Head of caudate nucleus (tissue), 42 donors: Measurements from ENCODE around the gene NLK.
"Not testable (repeated sequence)": the region's sequence is repeated elsewhere in the genome, so short reads cannot be mapped to it uniquely, and the experiment has no call there.

Experiments used
- DNase-seq, 42 donors: peaks; one replicate each; pipeline versions ENCODE4 v3.0.0 to v3.0.0-alpha.2; 2020 to 2021; ENCODE audit warnings: mixed read lengths in 7 of 42
- intact Hi-C: fragments of 100-400 bp; cut with DNase I; formaldehyde crosslinking; loops from one replicate; pipeline ENCODE4 v1.15.0; 2022

The NLK gene

GRCh38 chr17:28211811-28212210 is 169.3 kb downstream of the NLK start:
- intact Hi-C loops = no loop called here
- peak; percentile 43 to 93 (median 76) for DNase-seq

GRCh38 chr17:28213578-28213977 is 171.1 kb downstream of the NLK start:
- intact Hi-C loops, DNase-seq: not testable (repeated sequence)

DNA sequence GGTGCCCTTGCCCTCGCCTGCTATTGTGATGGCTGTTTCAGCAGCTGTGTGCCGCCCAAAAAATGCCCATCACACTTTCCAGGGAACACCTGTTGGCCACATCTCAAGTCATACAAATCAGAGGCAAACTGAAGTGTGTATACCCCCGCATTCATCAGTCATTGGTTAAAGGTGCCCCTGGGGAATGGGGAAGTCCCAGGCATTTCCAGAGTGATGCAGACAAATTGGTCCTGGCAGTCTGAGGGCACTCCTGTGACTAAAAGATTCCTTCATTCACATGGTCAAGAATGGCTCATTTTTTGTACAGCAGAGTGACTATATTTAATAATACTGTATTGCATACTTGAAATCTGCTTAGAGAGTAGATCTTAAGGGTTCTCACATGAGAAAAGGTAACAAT is 173.6 kb downstream of the NLK start:
- intact Hi-C loops = no loop called here

GRCh38 chr17:28216528-28216927 is 174.1 kb downstream of the NLK start:
- DNase-seq = no peak
- intact Hi-C loops = no loop called here

More for the DNA sequence above, 173.6 kb downstream of the NLK start:
- DNase-seq = no peak

- no peak for DNase-seq
- intact Hi-C loops = no loop called here
These were observed 177.3 kb downstream of the NLK start for GRCh38 chr17:28219771-28220170.

GRCh38 chr17:28221751-28222414 is 179.4 kb downstream of the NLK start:
- intact Hi-C loops = no loop called here

GRCh38 chr17:28225271-28225670 is 182.8 kb downstream of the NLK start:
- intact Hi-C loops = no loop called here
- DNase-seq = peak in 1 of 42 donors; percentile 1

More at GRCh38 chr17:28221751-28222414, 179.4 kb downstream of the NLK start:
- no peak for DNase-seq

DNA sequence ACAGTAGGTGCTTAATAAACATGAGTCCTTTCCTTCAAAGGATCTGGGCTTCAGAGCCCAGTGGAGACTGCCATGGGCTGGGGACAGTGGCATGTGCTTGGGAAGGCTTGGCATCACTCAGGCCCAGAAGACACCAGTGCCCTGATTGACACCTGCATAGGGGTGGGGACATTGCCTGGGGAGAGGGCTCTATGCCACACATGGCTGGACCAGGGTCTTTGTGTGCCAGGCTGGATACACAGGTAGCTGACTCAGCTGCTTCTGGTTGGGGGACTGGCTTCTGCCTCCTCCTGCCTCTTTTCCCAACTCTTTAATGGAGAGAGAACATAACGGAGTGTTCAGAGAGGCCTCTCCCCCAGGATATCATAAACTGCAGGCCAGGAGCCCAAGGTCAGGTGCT is 183.4 kb downstream of the NLK start:
- DNase-seq = peak in 1 of 42 donors; percentile 1
- intact Hi-C loops = no loop called here

DNA sequence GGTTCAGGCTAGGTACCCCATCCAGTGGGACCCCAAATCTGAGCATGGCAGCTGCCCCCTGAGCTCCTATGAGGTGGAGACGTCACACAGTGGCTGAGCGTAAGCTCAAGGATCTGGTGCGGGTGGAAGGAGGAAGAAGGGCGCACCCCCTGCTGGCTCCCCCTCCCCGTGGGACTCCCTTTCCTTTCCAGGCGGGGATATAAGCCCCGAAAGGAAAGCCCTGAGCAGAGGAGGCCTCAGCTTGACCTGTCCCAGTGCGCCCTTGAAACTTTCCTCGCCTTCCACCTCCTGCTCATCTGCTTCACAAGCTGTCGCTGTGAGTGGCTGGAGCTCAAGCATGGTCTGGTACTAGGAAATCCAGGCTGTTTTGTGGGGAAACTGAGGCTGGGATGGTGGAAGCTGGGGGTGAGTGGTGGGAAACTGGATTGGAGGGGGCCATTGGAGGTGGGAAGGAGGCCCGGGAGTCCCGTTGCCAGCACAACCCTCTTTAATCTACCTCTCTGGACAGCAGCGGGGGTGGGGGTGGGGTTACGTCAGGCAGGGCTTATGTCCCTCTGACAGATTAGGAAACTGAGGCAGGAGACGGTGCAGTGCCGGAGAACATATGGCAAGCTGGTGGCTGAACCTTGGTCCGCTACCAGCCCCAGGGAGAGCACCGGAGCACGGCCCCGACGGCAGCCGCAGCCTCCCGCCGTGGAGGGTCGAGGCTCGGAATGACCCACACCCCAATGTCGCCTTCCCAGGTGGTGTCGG is 184.3 kb downstream of the NLK start:
- peak in 1 of 42 donors; percentile 8 for DNase-seq
- intact Hi-C loops = no loop called here

DNA sequence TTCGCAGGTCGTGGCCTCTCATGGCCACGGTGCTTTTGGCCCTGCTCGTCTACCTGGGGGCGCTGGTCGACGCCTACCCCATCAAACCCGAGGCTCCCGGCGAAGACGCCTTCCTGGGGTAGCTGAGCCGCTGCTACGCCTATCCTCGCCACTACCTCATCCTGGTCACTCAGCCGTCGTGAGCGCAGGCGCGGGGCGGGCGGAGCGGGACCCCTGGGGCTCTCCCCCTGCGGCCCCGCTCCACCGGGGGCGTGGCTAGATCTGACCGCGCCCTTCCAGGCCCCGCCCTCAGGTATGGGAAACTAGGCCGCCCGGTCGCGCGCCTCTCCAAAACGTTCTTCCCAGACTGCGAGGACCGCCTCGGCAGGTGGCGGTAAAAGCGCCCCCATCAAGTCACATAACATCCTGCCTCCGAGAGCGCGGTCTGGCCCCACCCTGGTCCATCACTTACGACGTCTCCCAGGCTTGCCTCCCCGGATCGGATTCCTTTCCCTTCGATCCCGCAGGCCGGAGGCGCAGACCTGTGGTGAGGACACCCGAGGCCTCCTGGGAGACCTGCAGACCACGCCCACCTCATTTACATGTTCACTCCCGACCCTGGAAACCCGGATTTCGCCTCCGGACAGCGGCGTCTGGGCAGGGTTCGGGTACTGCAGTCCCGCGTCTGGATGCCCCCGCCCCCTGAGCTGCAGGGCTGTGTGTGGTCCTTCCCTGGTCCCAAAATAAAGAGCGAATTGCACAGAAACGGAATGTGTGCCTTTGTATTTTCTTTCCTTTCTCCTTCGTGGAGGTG is 185.0 kb downstream of the NLK start:
- intact Hi-C loops = no loop called here
- peak; percentile 13 to 82 (median 54) for DNase-seq

DNA sequence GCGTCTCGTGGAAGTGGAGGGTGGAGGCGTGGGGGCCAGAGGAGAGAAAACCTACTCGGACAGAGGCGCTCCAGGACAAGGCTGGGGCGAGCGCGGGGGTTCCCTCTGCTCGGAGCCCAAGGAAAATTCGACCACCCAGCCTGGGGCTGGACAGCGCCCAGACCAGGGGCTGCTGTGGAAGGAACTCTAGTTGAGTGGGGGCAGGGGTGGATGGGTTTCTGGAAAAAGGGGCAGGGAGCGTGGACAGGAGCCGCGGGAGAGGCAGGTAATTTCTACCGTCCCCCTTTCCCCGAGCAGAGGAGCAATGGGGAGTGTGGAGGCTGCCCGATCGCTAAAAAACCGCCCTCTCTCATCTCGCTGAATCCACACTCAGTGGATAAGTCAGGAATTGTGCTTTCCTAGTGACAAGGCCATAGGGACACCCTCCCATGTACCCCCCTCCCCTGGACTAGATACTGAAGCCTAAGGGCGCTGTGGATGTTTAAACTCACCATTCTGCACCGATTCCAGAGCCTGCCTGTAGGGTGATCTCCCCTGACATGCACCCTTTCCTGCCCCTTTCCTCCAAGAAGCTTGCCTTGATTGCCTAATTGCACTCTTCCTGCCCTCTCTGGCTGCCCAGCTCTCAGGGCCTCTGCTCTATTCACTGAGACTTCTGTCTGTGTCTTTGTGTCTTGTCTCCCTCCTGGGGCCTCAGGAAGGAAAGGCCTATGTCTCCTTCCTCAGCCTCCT is 185.8 kb downstream of the NLK start:
- intact Hi-C loops = no loop called here
- DNase-seq = peak in 2 of 42 donors; percentile 10 to 33

DNA sequence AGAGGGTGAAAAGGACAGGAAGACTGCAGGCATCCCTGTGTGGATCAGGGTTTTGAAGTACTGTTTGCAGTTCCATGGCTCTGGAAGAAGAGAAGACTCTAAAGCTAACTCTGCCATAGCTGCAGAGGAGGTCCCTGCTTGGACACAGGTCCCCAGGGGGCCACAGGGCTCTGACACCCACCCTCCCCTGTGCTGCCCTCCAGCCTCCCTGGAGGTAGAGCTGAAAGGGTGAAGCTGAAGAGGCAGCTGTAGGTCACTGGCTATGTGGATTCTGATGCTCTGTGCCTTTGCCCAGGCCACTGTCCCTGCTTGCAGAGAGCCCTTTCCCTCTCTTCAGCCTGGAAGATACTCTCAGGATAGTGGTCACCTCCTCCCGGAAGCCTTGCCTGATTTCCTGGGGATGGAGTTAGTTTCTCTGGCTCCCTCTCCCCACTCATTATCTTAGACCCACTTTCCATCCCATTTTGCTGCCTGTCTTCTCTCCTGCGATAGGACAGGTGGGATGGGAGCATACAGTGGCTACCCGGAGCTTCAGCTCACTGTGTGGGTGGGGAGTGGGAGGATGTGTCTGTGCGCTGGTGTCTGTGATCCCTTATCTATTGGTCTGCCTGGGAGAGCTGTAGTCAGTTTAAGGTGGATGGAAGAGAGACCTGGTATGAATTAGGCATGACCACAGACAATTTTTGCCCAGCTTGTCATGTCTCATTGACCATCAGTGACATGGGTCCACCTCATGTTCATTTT is 186.7 kb downstream of the NLK start:
- intact Hi-C loops = no loop called here
- peak in 3 of 42 donors; percentile 1 to 16 (median 2) for DNase-seq

DNA sequence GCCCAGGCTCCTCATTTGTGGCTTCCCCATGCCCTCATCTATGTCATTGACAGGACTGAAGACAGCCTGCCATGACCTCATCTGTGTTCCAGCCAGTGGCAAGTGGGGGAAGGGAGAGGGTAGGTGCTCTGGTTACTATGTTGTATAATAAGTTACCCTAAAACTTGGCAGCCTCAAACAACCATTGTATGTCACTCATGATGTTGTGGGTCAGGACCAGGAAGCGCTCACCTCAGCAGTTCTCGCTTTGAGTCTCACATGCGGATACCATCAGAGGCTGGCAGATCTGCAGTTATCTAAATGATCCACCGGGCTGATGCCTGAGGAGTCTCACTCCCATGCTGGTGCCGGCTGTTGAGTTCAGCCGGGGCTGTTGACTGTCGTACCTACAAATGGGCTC is 187.5 kb downstream of the NLK start:
- DNase-seq = peak in 3 of 42 donors; percentile 6 to 11 (median 9)

GRCh38 chr17:28230607-28231006 is 188.1 kb downstream of the NLK start:
- DNase-seq, intact Hi-C loops: not testable (repeated sequence)

More for the DNA sequence above, 187.5 kb downstream of the NLK start:
- intact Hi-C loops = no loop called here

DNA sequence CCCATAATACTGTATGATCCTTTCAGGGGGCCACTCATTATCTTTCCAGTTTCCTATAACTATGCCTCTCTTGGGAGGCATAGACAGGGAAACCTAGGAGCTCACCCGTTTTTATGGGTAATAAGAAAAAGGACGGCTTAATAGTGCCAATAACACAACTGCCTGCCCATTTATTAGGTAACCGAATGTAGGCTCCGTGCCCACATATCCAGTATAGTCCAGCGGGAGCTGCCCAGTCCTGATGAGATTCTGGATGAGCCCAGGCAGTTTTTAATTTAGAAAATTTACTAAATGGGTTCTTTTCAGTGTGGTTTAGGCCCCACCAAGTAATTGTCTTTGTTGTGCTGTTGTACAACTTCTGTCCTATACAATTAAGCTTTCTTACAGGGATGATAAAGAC is 189.1 kb downstream of the NLK start:
- intact Hi-C loops, DNase-seq: not testable (repeated sequence)

DNA sequence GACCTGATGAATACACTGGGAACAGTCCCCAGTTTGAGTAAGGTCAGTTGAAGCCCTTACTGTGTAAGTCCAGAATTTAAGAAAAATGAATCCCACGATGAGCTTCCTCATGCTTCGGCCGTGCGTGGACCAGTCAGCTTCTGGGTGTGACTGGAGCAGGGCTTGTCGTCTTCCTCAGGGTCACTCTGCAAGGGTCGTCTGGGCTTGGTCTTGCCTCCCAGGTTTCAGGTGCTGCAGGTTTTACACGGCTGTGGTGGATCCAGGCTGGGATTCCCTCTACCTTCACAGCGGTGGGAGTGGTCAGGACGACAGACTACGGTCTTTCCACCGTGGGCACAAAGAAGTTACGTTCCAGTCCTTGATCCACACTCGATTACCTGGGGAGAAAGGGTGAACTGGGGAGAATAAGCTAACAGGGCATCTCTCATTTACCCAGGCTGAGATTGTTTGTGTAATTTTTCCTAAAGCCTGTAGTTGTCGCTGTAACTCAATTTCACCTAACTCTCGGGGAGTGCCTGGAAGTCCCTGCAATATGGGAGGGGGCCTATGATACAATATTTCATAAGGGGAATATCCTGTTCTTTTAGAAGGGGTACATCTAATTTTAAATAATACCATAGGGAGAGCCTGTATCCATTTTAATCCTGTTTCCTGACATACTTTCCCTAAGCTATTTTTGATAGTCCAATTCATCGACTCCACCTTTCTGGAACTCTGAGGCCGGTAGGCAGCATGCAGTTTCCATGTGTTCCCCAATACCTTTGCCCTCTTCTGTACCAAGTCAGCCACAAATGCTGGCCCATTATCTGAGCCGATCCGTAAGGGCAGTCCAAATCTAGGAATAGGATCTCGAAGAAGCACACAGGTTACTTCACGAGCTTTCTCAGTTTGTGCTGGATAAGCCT is 190.7 kb downstream of the NLK start:
- intact Hi-C loops = not testable (repeated sequence)
- DNase-seq = peak in 1 of 42 donors; percentile 16
